Stomach (tissue), 9 donors: Measurements from ENCODE around the gene GABRB2. TPM values are rescaled to one million over a fixed set of nuclear protein-coding genes. Genes with fewer than 3 reads are reported as not detected.

Experiments used
- DNase-seq, 2 donors: peaks; one replicate each; pipeline versions ENCODE4 v3.0.0 to v3.0.0-alpha.2; 2013 to 2019
- H3K27ac ChIP-seq, 5 donors: fragments of 200-600 bp in 4 of 5; sonication (generic) in 4 of 5; one replicate each; pipeline ENCODE4 v1.5.1; 2013 to 2019; ENCODE audit warnings: mild to moderate bottlenecking in 1 of 5, moderate library complexity in 1 of 5
- H3K27me3 ChIP-seq, 3 donors: fragments of 200-600 bp; sonication (generic); one replicate each; pipeline ENCODE4 v1.5.1; 2017 to 2019; ENCODE audit warnings: mixed run types in 1 of 3
- H3K36me3 ChIP-seq, 4 donors: fragments of 200-600 bp; sonication (generic); 1 replicate in 3 of 4; 2 replicates in 1 of 4; pipeline ENCODE4 v1.5.1; 2016 to 2019
- H3K4me1 ChIP-seq, 4 donors: fragments of 200-600 bp; sonication (generic); one replicate each; pipeline ENCODE4 v1.5.1; 2016 to 2019
- H3K4me3 ChIP-seq, 4 donors: fragments of 200-600 bp; sonication (generic) in 3 of 4; one replicate each; pipeline ENCODE4 v1.5.1; 2016 to 2019; ENCODE audit warnings: mild to moderate bottlenecking in 1 of 4
- H3K9me3 ChIP-seq, 4 donors: fragments of 200-600 bp; sonication (generic); one replicate each; pipeline ENCODE4 v1.5.1; 2016 to 2019
- EP300 ChIP-seq: sonication (generic); formaldehyde crosslinking; IDR thresholded peaks from one replicate; pipeline ENCODE4 v1.6.1; 2017; ENCODE audit warnings: antibody characterized with exemption
- POLR2A ChIP-seq, 4 donors: fragments of 450-650 bp; IDR thresholded peaks; one replicate each; pipeline ENCODE4 v1.6.1; 2016; ENCODE audit warnings: antibody characterized with exemption in 4 of 4, control low read depth in 2 of 4, mild to moderate bottlenecking in 1 of 4, moderate library complexity in 1 of 4
- POLR2AphosphoS5 ChIP-seq, 3 donors: sonication (generic); formaldehyde crosslinking; IDR thresholded peaks; one replicate each; pipeline ENCODE4 v1.6.1; 2016; ENCODE audit warnings: antibody characterized with exemption in 3 of 3
- WGBS, 5 donors: extraction: QIAGEN DNeasy Blood & Tissue Kit in 3 of 5; methylation state at CpG; one replicate each; pipeline versions ENCODE4 v1.1.5 to v1.1.7; 2013 to 2018; 5-methylcytosine and 5-hydroxymethylcytosine counted together
- intact Hi-C: fragments of 100-400 bp; cut with DNase I; formaldehyde crosslinking; loops from one replicate; pipeline ENCODE4 v1.15.1; 2023; ENCODE audit warnings: low total_unique reads
- polyA plus RNA-seq, 3 donors: library from polyadenylated mRNA; stranded (reverse); fragments of 200-250 nt; gene quantifications; one replicate each; pipeline ENCODE4 v1.2.3, GENCODE V29; 2013
- total RNA-seq, 5 donors: library from RNA; depleted of rRNA; stranded (reverse); fragments of >200 nt; gene quantifications; one replicate each; pipeline versions ENCODE4 v1.1.0 to v1.2.3, GENCODE V29; 2014 to 2016
- TF ChIP-seq, protein P1 (sequence below), 7 experiments: fragments of 450-650 bp in 4 of 7; fragments of 200-600 bp in 3 of 7; sonication (generic) in 3 of 7; IDR thresholded peaks; one replicate each; pipeline ENCODE4 v1.5.1; 2016 to 2019; ENCODE audit warnings: antibody characterized with exemption in 7 of 7, control low read depth in 2 of 7, mild to moderate bottlenecking in 1 of 7
- donor health status: healthy with polysubstance abuse.
- donor health status: Bipolar disorder and iron deficiency.
- donor health status: healthy.

GABRB2 gene
- total and polyA plus RNA-seq, 8 donors: 0.06 to 2.7 (median 0.14) TPM; not detected in 3

DNA sequence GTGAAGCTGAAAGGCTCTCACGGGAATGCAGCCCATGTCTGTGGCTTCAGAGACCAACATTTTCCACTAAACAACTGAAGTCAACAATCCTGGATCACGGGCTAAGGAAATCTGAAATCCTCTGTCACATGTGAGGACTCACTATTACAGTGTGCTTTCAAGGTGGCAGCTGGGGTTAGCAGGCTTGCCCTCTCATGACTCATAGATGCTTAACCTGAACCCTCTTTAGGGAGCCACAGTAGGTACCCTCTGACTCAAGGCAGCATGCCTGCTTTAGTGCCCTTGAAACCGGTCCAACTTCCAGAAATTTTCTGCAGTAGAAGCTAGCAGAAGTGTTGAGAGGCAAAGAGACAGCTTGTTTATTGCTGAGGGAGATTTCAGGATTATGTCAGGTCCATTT lies 232.5 kb downstream of the GABRB2 start:
- intact Hi-C loops: no loop called here
- WGBS, 5 donors: 35 to 53% (median 40%) methylated on average over 3 of the region's 3 CpGs
- Histone ChIP-seq H3K27ac (no peak overlapping the region), H3K36me3 (no peaks in the 10 kb centered on the region), H3K4me1 (peaks cover 0 to 14% (median 0%) of the 10 kb centered on the region in 4 donors), H3K9me3 (no peaks in the 10 kb centered on the region), H3K27me3 (no peaks in the 10 kb centered on the region), H3K4me3 (no peak overlapping the region)
- TF ChIP-seq EP300 (no peak), POLR2A (IDR thresholded peaks at IDR 0.05) (no peak), POLR2AphosphoS5 (IDR thresholded peaks at IDR 0.05) (no peak)
- TF ChIP-seq, protein P1, sequence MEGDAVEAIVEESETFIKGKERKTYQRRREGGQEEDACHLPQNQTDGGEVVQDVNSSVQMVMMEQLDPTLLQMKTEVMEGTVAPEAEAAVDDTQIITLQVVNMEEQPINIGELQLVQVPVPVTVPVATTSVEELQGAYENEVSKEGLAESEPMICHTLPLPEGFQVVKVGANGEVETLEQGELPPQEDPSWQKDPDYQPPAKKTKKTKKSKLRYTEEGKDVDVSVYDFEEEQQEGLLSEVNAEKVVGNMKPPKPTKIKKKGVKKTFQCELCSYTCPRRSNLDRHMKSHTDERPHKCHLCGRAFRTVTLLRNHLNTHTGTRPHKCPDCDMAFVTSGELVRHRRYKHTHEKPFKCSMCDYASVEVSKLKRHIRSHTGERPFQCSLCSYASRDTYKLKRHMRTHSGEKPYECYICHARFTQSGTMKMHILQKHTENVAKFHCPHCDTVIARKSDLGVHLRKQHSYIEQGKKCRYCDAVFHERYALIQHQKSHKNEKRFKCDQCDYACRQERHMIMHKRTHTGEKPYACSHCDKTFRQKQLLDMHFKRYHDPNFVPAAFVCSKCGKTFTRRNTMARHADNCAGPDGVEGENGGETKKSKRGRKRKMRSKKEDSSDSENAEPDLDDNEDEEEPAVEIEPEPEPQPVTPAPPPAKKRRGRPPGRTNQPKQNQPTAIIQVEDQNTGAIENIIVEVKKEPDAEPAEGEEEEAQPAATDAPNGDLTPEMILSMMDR (IDR thresholded peaks at IDR 0.05): no peak
- no peak for DNase-seq

DNA sequence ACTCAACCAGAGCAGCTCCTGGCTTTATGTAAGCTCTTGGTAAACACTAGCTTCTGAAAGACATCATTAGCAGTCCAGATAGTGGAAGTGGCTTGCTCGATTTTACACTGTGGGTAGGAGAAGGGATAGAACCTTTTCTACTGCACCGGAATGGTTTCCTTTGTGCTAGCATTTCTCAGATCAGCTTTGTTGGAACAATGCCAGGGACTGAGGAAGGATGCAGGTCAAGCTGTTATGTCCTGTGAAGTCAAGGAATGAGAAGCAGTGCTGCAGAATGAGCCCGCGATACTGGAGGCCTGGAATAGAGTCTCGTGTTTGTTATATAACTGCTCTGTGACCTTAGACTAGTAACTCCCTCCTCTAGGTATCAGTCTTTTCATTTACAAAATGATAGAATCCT lies 233.6 kb downstream of the GABRB2 start:
- H3K4me1 ChIP-seq: peaks cover 0 to 14% (median 0%) of the 10 kb centered on the region in 4 donors
- H3K4me3 ChIP-seq: no peak overlapping the region
- no peaks in the 10 kb centered on the region for H3K27me3 ChIP-seq
- DNase-seq: no peak
- intact Hi-C loops: no loop called here
- no peaks in the 10 kb centered on the region for H3K36me3 ChIP-seq
- no peak overlapping the region for H3K27ac ChIP-seq
- peaks cover 0 to 3% (median 0%) of the 10 kb centered on the region in 4 donors for H3K9me3 ChIP-seq
- TF ChIP-seq, protein P1 (IDR thresholded peaks at IDR 0.05): no peak
- TF ChIP-seq EP300 (no peak), POLR2A (IDR thresholded peaks at IDR 0.05) (no peak), POLR2AphosphoS5 (IDR thresholded peaks at IDR 0.05) (no peak)
- WGBS, 5 donors: 58 to 74% (median 66%) methylated on average over 5 of the region's 5 CpGs

GRCh38 chr5:161311965-161312364 lies 234.6 kb downstream of the GABRB2 start:
- H3K36me3 ChIP-seq: no peaks in the 10 kb centered on the region

DNA sequence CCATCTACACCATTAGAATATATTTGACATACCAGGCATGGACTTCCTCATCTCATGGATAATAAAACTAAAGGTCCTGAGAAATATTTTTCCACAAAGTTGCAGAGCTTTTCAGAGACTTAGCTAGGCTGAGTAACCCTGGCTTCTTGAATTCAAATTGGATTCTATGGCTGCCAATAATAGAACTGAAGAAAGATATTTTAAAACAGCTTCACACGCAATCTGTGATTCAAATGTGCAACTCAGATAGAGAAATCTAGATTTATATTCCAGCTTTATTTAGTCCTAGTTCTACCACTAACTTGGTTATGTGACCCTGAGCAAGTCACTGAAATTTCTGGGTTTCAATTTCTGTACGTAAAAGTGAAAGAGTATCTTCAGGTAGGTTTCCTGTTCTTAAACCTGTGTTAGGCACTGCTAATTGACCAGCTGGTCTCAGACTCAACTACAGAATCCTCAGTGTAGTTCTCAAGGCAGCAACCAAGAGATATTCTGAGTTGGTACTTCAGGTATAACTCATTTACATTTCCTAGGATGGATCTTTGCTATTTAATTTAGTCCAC lies 235.3 kb downstream of the GABRB2 start:
- TF ChIP-seq POLR2A (IDR thresholded peaks at IDR 0.05) (no peak), EP300 (no peak), POLR2AphosphoS5 (IDR thresholded peaks at IDR 0.05) (no peak)
- TF ChIP-seq, protein P1 (IDR thresholded peaks at IDR 0.05): no peak
- H3K4me3 ChIP-seq: no peak overlapping the region
- no peak overlapping the region for H3K27ac ChIP-seq
- H3K9me3 ChIP-seq: peaks cover 0 to 3% (median 0%) of the 10 kb centered on the region in 4 donors
- H3K36me3 ChIP-seq: no peaks in the 10 kb centered on the region
- no peaks in the 10 kb centered on the region for H3K27me3 ChIP-seq
- no peak for DNase-seq
- H3K4me1 ChIP-seq: peaks cover 0 to 14% (median 4%) of the 10 kb centered on the region in 4 donors
- 86 to 97% (median 92%) methylated on average over 2 of the region's 2 CpGs for WGBS, 5 donors
- intact Hi-C loops: no loop called here

More at GRCh38 chr5:161311965-161312364, 234.6 kb downstream of the GABRB2 start:
- H3K4me3 ChIP-seq: no peak overlapping the region
- no peak overlapping the region for H3K27ac ChIP-seq
- H3K27me3 ChIP-seq: no peaks in the 10 kb centered on the region
- intact Hi-C loops: no loop called here
- DNase-seq: no peak
- H3K4me1 ChIP-seq: peaks cover 0 to 14% (median under 1%) of the 10 kb centered on the region in 4 donors
- no peak for TF ChIP-seq EP300
- 86 to 97% (median 93%) methylated on average over 3 of the region's 3 CpGs for WGBS, 5 donors
- H3K9me3 ChIP-seq: peaks cover 0 to 3% (median 0%) of the 10 kb centered on the region in 4 donors

DNA sequence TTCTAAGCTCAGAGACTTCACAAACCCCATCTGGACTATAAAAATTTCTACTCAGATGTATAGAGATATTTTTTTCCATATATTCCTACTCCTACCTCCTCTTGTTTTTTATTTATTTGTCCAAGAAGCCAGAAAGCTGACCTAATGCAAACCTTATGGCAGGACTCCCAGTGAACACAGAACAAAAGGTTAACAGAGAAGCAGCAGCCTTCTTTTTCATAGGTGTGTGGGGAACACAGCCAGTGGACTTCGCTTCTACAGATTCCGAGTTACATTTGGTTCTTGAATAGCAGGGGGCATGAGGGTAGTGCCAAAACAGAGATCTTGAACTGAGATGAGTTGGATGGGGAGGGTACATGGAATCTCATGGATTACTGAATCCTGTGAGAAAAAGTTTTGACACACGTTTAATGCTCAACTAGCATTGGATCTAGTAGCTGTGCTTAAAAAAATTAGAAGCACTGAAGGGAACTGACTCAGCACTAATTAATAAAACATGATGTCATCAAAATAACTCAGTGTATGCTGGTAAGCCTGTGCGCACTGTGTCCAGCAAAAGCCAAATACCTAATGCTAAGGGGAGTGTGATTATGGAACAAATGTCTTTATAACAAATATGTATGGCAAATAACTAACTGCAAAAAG lies 240.1 kb downstream of the GABRB2 start:
- peak overlapping the region in 1 of 5 donors; percentile 44 for H3K27ac ChIP-seq
- TF ChIP-seq POLR2A (IDR thresholded peaks at IDR 0.05) (no peak), POLR2AphosphoS5 (IDR thresholded peaks at IDR 0.05) (no peak), EP300 (no peak)
- TF ChIP-seq, protein P1 (IDR thresholded peaks at IDR 0.05): no peak
- H3K9me3 ChIP-seq: peaks cover 0 to 3% (median 0%) of the 10 kb centered on the region in 4 donors
- peak in 1 of 2 donors; percentile 17 for DNase-seq
- H3K36me3 ChIP-seq: no peaks in the 10 kb centered on the region
- intact Hi-C loops: no loop called here
- no peak overlapping the region for H3K4me3 ChIP-seq
- H3K4me1 ChIP-seq: peaks cover 0 to 10% (median 0%) of the 10 kb centered on the region in 4 donors
- 31 to 73% (median 52%) methylated on average over 4 of the region's 4 CpGs for WGBS, 5 donors
- H3K27me3 ChIP-seq: no peaks in the 10 kb centered on the region
